K562 (cell line): ENCODE measurements around the gene MTA2. TPM values are rescaled to one million over a fixed set of nuclear protein-coding genes. Genes with fewer than 3 reads are reported as not detected.
A peak's percentile ranks its signal among the peaks of the same experiment; 100 is the strongest.

ENCODE experiments used
- CHD7 ChIP-seq: fragments of 200-600 bp; sonication (generic); IDR thresholded peaks from one replicate; pipeline ENCODE4 v1.6.1; 2012; ENCODE audit warnings: mild to moderate bottlenecking, low read depth, low read length, inconsistent platforms
- CREB1 ChIP-seq, 2 experiments: sonication (generic) in 1 of 2; formaldehyde crosslinking in 1 of 2; IDR thresholded peaks; 2 replicates each; pipeline versions ENCODE4 v1.6.1 to v1.8.0; 2012 to 2022; ENCODE audit warnings: inconsistent platforms in 1 of 2, mild to moderate bottlenecking in 1 of 2, missing genetic modification reagents in 1 of 2, moderate library complexity in 1 of 2
- HMGXB4 ChIP-seq: sonication (generic); formaldehyde crosslinking; IDR thresholded peaks from 2 replicates; pipeline ENCODE4 v1.8.1; 2023; ENCODE audit warnings: mild to moderate bottlenecking, missing genetic modification reagents
- LARP7 ChIP-seq: fragments of 450-650 bp; IDR thresholded peaks from 2 replicates; pipeline ENCODE4 v1.6.1; 2016
- PHF20 ChIP-seq: fragments of 450-650 bp; IDR thresholded peaks from 2 replicates; pipeline ENCODE4 v1.6.1; 2018; ENCODE audit not compliant: partially characterized antibody
- POLR2B ChIP-seq: fragments of 450-650 bp; IDR thresholded peaks from 2 replicates; pipeline ENCODE4 v1.6.1; 2018; ENCODE audit warnings: low read depth; ENCODE audit not compliant: partially characterized antibody
- PTRF ChIP-seq: fragments of 450-650 bp; IDR thresholded peaks from 2 replicates; pipeline ENCODE4 v1.6.1; 2016; ENCODE audit warnings: mild to moderate bottlenecking, missing genetic modification characterization, missing compliant biosample characterization
- YY1 ChIP-seq, 3 experiments: IDR thresholded peaks; 2 replicates each; pipeline ENCODE4 v1.6.1; 2011; ENCODE audit warnings: low read length in 2 of 3, mild to moderate bottlenecking in 2 of 3, moderate library complexity in 2 of 3, borderline replicate concordance in 1 of 3, control low read depth in 1 of 3, low read depth in 1 of 3; ENCODE audit not compliant: insufficient read depth in 3 of 3, insufficient replicate concordance in 2 of 3, control insufficient read depth in 1 of 3, insufficient read length in 1 of 3; ENCODE audit errors: extremely low read depth in 1 of 3
- ZEB2 ChIP-seq: fragments of 450-650 bp; IDR thresholded peaks from 2 replicates; pipeline ENCODE4 v1.6.1; 2016
- ZNF212 ChIP-seq: fragments of 450-650 bp; formaldehyde crosslinking; IDR thresholded peaks from 2 replicates; pipeline ENCODE4 v1.4.0; 2020; ENCODE audit warnings: mild to moderate bottlenecking
- ZNF655 ChIP-seq: fragments of 250-450 bp; sonication (Bioruptor Pico); IDR thresholded peaks from 2 replicates; pipeline ENCODE4 v1.5.0; 2021
- polyA plus RNA-seq, 8 experiments: library from polyadenylated mRNA; depleted of rRNA in 4 of 8; stranded (reverse) in 5 of 8; unstranded in 3 of 8; fragments of >200 nt; fragmentation: Nextera tagmentation in 2 of 8; fragmentation: Illumina TruSeq in 1 of 8; extraction: Ambion mirVana in 2 of 8; extraction: Trizol in 1 of 8; gene quantifications; 2 replicates each; pipeline versions ENCODE4 v1.2.1 to v1.2.3, GENCODE V29; 2011 to 2014; ENCODE audit warnings: inconsistent platforms in 1 of 8, missing spikeins in 1 of 8
- total RNA-seq, 7 experiments: library from RNA; depleted of rRNA in 6 of 7; stranded (reverse); fragments of >200 nt in 6 of 7; fragmentation: Illumina TruSeq in 2 of 7; extraction: Trizol in 2 of 7; gene quantifications; 2 replicates each; pipeline versions ENCODE4 v1.2.1 to v1.2.3, GENCODE V29; 2011 to 2021; ENCODE audit warnings: low replicate concordance in 1 of 7

Gene MTA2
- total and polyA plus RNA-seq, 9 of the 15 experiments (the other 6 are each of a cell fraction or from before 2014, with no cell fraction given), result 6.2 to 220 (median 172) TPM

GRCh38 chr11:62614275-62614674 is 12.6 kb upstream of the MTA2 start (continued):
- TF ChIP-seq CHD7 (no peak), LARP7 (no peak), ZEB2 (0 out of 2 replicates have a peak, but pooled peaks have one; percentile 47), HMGXB4 (CRISPR knock-in tag) (no peak), ZNF655 (no peak), PHF20 (no peak), POLR2B (no peak), YY1 (IDR thresholded peaks at IDR 0.05; ENCODE audit: borderline replicate concordance in 1 of 3, control insufficient read depth in 1 of 3, extremely low read depth in 1 of 3, insufficient read depth in 3 of 3, insufficient read length in 1 of 3, insufficient replicate concordance in 2 of 3, low read depth in 1 of 3, low read length in 2 of 3) (no peak), ZNF212 (CRISPR knock-in tag) (no peak), PTRF (tag) (no peak), CREB1 (IDR thresholded peaks at IDR 0.05) (no peak), CREB1 (CRISPR knock-in tag; IDR thresholded peaks at IDR 0.05) (no peak)
